Measurements from ENCODE around the gene SH3GL1.

GRCh38 chr19:4376028-4376670, 24.2 kb downstream of the SH3GL1 start:
- no peak for TF ChIP-seq CTCF (IDR thresholded peaks at IDR 0.05; ENCODE audit: insufficient read depth, low read depth, low read length)
- TF ChIP-seq EZH2 (IDR thresholded peaks at IDR 0.05; ENCODE audit: insufficient read depth, low read length) = no peak
